Measurements from ENCODE around the gene GPD2.

- no peak for TF ChIP-seq PATZ1 (CRISPR knock-in tag; IDR thresholded peaks at IDR 0.05; ENCODE audit: borderline replicate concordance)
- TF ChIP-seq TSHZ2 (CRISPR knock-in tag; IDR thresholded peaks at IDR 0.05): no peak
- TF ChIP-seq BACH2 (CRISPR knock-in tag; IDR thresholded peaks at IDR 0.05; ENCODE audit: borderline replicate concordance): no peak
- TF ChIP-seq RARB (CRISPR knock-in tag; IDR thresholded peaks at IDR 0.05): no peak
- no peak for TF ChIP-seq POU6F1 (CRISPR knock-in tag; IDR thresholded peaks at IDR 0.05; ENCODE audit: borderline replicate concordance, low read depth)
- TF ChIP-seq ISL1 (CRISPR knock-in tag; IDR thresholded peaks at IDR 0.05): no peak
Measured at GRCh38 chr2:156491176-156491575, 55.0 kb downstream of the GPD2 start.

All from SK-N-SH treated with all-trans-retinoic acid at 6 μM for 48 hours (cell line).